ENCODE results near the gene USHBP1.

GRCh38 chr19:17236811-17237543, 27.6 kb downstream of the USHBP1 start:
- TF ChIP-seq EZH2phosphoT487 (IDR thresholded peaks at IDR 0.05; ENCODE audit: insufficient read depth, low read depth) (no peak), EZH2 (IDR thresholded peaks at IDR 0.05; ENCODE audit: insufficient read depth, poor library complexity, severe bottlenecking) (no peak)
